AG09309 (cell line): ENCODE data around the gene CASKIN2.

Source experiments
- DNase-seq: peaks from one replicate; pipeline ENCODE4 v3.0.0-alpha.2; 2010; ENCODE audit warnings: low read depth
- H3K4me3 ChIP-seq: 2 replicates; pipeline ENCODE4 v1.5.1; 2011; ENCODE audit warnings: mild to moderate bottlenecking, low read depth, low read length, moderate library complexity; ENCODE audit not compliant: control insufficient read depth
- TF ChIP-seq, protein P1 (sequence below): IDR thresholded peaks from 2 replicates; pipeline ENCODE4 v1.5.1; 2011; ENCODE audit warnings: mild to moderate bottlenecking, low read depth, low read length, inconsistent platforms; ENCODE audit not compliant: insufficient read depth, control insufficient read depth; ENCODE audit errors: missing control alignments

The CASKIN2 gene

GRCh38 chr17:75476752-75477489 lies 38.4 kb downstream of the CASKIN2 start:
- H3K4me3 ChIP-seq = no peak overlapping the region
- TF ChIP-seq, protein P1, sequence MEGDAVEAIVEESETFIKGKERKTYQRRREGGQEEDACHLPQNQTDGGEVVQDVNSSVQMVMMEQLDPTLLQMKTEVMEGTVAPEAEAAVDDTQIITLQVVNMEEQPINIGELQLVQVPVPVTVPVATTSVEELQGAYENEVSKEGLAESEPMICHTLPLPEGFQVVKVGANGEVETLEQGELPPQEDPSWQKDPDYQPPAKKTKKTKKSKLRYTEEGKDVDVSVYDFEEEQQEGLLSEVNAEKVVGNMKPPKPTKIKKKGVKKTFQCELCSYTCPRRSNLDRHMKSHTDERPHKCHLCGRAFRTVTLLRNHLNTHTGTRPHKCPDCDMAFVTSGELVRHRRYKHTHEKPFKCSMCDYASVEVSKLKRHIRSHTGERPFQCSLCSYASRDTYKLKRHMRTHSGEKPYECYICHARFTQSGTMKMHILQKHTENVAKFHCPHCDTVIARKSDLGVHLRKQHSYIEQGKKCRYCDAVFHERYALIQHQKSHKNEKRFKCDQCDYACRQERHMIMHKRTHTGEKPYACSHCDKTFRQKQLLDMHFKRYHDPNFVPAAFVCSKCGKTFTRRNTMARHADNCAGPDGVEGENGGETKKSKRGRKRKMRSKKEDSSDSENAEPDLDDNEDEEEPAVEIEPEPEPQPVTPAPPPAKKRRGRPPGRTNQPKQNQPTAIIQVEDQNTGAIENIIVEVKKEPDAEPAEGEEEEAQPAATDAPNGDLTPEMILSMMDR = no peak
- no peak for DNase-seq

DNA sequence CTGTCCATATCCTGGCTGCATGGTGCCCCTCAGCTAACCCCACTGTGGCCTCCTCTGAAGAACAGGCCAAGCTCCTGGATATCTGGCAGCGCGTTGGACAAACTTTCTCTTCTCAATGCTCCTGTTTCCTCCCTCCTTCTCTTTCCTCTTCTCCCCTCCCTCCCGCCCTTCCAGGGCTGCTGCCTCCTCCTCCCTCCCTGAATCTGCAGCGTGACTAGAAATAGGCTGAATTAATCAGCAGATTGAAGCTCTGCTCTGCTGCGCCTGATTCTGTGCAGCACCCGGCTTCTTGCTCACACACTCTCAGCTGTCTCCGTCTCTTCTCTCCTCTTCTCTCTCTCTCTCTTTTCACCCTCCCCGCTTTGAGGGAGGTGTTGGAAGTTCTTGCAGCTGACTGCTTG lies 39.1 kb downstream of the CASKIN2 start:
- TF ChIP-seq, protein P1 = no peak
- no peak overlapping the region for H3K4me3 ChIP-seq

GRCh38 chr17:75475851-75476250 lies 39.5 kb downstream of the CASKIN2 start:
- TF ChIP-seq, protein P1 = no peak
- H3K4me3 ChIP-seq = no peak overlapping the region
- DNase-seq = no peak

More for the DNA sequence above, 39.1 kb downstream of the CASKIN2 start:
- DNase-seq = no peak

- no peak for DNase-seq
- TF ChIP-seq, protein P1 = no peak
- no peak overlapping the region for H3K4me3 ChIP-seq
These were observed 40.0 kb downstream of the CASKIN2 start for GRCh38 chr17:75475144-75475835.

DNA sequence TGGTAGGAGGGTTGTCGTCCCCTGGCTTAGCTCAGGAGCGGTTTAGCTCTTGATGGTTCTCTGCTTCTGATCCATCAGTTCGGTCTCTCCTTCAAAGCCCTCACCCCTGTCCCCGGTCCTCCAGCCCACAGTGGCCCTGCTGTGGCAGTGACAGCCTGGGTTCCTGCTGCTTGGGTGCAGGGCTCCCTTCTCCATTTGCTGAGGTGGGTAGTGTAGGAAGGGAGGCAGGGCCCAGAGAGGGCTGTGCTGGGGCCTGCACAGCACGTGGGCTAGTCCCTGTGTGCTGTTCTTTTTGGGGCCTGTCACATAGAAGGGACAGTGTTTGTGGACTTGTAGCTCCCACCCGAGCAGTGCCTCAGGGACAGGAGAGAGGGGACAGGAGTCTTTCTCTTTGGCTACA lies 40.6 kb downstream of the CASKIN2 start:
- no peak overlapping the region for H3K4me3 ChIP-seq
- TF ChIP-seq, protein P1 = no peak
- no peak for DNase-seq

DNA sequence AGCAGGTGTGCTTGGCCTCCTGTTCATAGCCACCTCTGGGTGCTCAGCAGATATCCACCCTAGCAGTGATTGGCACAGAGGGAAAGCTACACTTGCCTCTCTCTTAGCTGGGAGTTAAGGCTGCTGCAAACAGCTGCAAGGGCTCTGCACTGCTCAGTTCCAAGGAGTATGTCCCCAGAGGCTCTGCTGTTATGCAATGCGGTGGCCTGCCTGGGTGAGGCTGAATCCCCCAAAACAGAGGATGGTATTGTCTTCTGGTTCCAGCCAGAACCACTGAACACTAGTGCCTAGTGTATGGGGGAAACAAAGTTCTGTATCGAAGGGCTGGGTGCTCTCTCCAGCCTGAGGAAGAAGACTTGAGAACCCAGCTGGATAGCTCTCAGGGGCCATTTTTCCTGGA lies 42.1 kb downstream of the CASKIN2 start:
- TF ChIP-seq, protein P1 = no peak
- H3K4me3 ChIP-seq = no peak overlapping the region
- DNase-seq = no peak
